CD4-positive, alpha-beta T cell treated with Interferon alpha-2 for 1 hour (primary cell): ENCODE results near the gene KIZ.
A peak's percentile ranks its signal among the peaks of the same experiment; 100 is the strongest.

Source experiments
- DNase-seq, 2 donors: peaks; one replicate each; pipeline ENCODE4 v3.0.0-alpha.2; 2020 to 2022

KIZ gene

GRCh38 chr20:21105429-21106170 is 20.3 kb upstream of the KIZ start:
- DNase-seq = peak in 1 of 2 donors; percentile 16

- no peak for DNase-seq
These were observed 19.5 kb upstream of the KIZ start, which contains the start of gene LINC00237 for GRCh38 chr20:21106171-21107017. TSS of gene LINC00237 (minus strand) at chr20:21106358.

GRCh38 chr20:21109144-21109543 is 16.7 kb upstream of the KIZ start:
- DNase-seq = no peak

- no peak for DNase-seq
These were observed 15.1 kb upstream of the KIZ start for GRCh38 chr20:21110811-21111210.

- no peak for DNase-seq
These were observed 14.5 kb upstream of the KIZ start for GRCh38 chr20:21111416-21111815.

GRCh38 chr20:21113697-21114096 is 12.2 kb upstream of the KIZ start:
- no peak for DNase-seq

- DNase-seq = no peak
These were observed 11.3 kb upstream of the KIZ start for GRCh38 chr20:21114584-21114983.

GRCh38 chr20:21117521-21117920 is 8.4 kb upstream of the KIZ start:
- no peak for DNase-seq

GRCh38 chr20:21118138-21118537 is 7.7 kb upstream of the KIZ start:
- no peak for DNase-seq

GRCh38 chr20:21118782-21119181 is 7.1 kb upstream of the KIZ start:
- DNase-seq = no peak

GRCh38 chr20:21124190-21124589 is 1.7 kb upstream of the KIZ start:
- DNase-seq = no peak

GRCh38 chr20:21125072-21125848 is 622 bp upstream of the KIZ start:
- no peak for DNase-seq

GRCh38 chr20:21126581-21126870 is 644 bp downstream of the KIZ start:
- DNase-seq = no peak

GRCh38 chr20:21127201-21127981 is 1.5 kb downstream of the KIZ start:
- DNase-seq = no peak

GRCh38 chr20:21129861-21130260 is 4.0 kb downstream of the KIZ start:
- no peak for DNase-seq

- DNase-seq = no peak
These were observed 7.5 kb downstream of the KIZ start for GRCh38 chr20:21133404-21133803.

GRCh38 chr20:21133917-21134622 is 8.2 kb downstream of the KIZ start:
- DNase-seq = no peak

- DNase-seq = no peak
These were observed 9.1 kb downstream of the KIZ start for GRCh38 chr20:21134883-21135493.

- DNase-seq = no peak
These were observed 10.3 kb downstream of the KIZ start for GRCh38 chr20:21136015-21136732.

- DNase-seq = no peak
These were observed 11.2 kb downstream of the KIZ start for GRCh38 chr20:21137078-21137477.
